Neuronal stem cell (in vitro differentiated cells): ENCODE measurements around the gene CUZD1.

Experiments used
- DNase-seq: peaks from one replicate; pipeline ENCODE4 v3.0.0-alpha.2; 2013; ENCODE audit warnings: low spot score
- H2AFZ ChIP-seq: one replicate; pipeline ENCODE4 v1.6.1; 2013; ENCODE audit warnings: mild to moderate bottlenecking, low read length, inconsistent platforms
- H2AK5ac ChIP-seq: 2 replicates; pipeline ENCODE4 v1.6.1; 2013; ENCODE audit warnings: low read depth, mild to moderate bottlenecking, inconsistent platforms, low read length, moderate library complexity, mixed read lengths
- H2BK120ac ChIP-seq: 2 replicates; pipeline ENCODE4 v1.6.1; 2013; ENCODE audit warnings: low read depth, mild to moderate bottlenecking, inconsistent platforms, low read length, moderate library complexity, mixed read lengths
- H2BK12ac ChIP-seq: one replicate; pipeline ENCODE4 v1.6.1; 2013; ENCODE audit warnings: low read length, inconsistent platforms
- H2BK15ac ChIP-seq: 2 replicates; pipeline ENCODE4 v1.6.1; 2013; ENCODE audit warnings: mild to moderate bottlenecking, low read length, inconsistent platforms, mixed read lengths
- H2BK5ac ChIP-seq: one replicate; pipeline ENCODE4 v1.6.1; 2013; ENCODE audit warnings: inconsistent platforms, mild to moderate bottlenecking, low read length, moderate library complexity
- H3K14ac ChIP-seq: one replicate; pipeline ENCODE4 v1.6.1; 2013; ENCODE audit warnings: low read length, inconsistent platforms
- H3K18ac ChIP-seq: 2 replicates; pipeline ENCODE4 v1.6.1; 2013; ENCODE audit warnings: low read length, inconsistent platforms
- H3K23ac ChIP-seq: 2 replicates; pipeline ENCODE4 v1.6.1; 2013; ENCODE audit warnings: low read depth, mild to moderate bottlenecking, mixed read lengths, low read length, inconsistent platforms; ENCODE audit not compliant: poor library complexity
- H3K27ac ChIP-seq: replicated peaks from 3 replicates; pipeline ENCODE4 v1.5.1; 2013; ENCODE audit warnings: low read length, inconsistent platforms
- H3K27me3 ChIP-seq, 3 experiments: 2 replicates each; pipeline ENCODE4 v1.6.1; 2013; ENCODE audit warnings: low read length in 3 of 3, mild to moderate bottlenecking in 2 of 3, inconsistent platforms in 1 of 3, low read depth in 1 of 3, mixed read lengths in 1 of 3, moderate library complexity in 1 of 3; ENCODE audit not compliant: control insufficient read depth in 3 of 3, insufficient read depth in 3 of 3
- H3K36me3 ChIP-seq, 2 donors: replicated peaks in 1 of 2; 2 replicates each; pipeline ENCODE4 v1.6.1; 2013; ENCODE audit warnings: low read length in 2 of 2; ENCODE audit not compliant: control insufficient read depth in 2 of 2, insufficient read depth in 2 of 2
- H3K4ac ChIP-seq: 2 replicates; pipeline ENCODE4 v1.6.1; 2013; ENCODE audit warnings: inconsistent platforms, mild to moderate bottlenecking, low read length, moderate library complexity
- H3K4me1 ChIP-seq, 2 donors: 1 replicate in 1 of 2; 2 replicates in 1 of 2; pipeline ENCODE4 v1.6.1; 2013; ENCODE audit warnings: low read length in 2 of 2, low read depth in 1 of 2; ENCODE audit not compliant: control insufficient read depth in 2 of 2, insufficient read depth in 1 of 2
- H3K4me2 ChIP-seq: one replicate; pipeline ENCODE4 v1.6.1; 2013; ENCODE audit warnings: mild to moderate bottlenecking, low read length, inconsistent platforms; ENCODE audit not compliant: insufficient read depth, poor library complexity, severe bottlenecking
- H3K4me3 ChIP-seq, 2 donors: 2 replicates each; pipeline ENCODE4 v1.5.1; 2013; ENCODE audit warnings: low read length in 2 of 2, mild to moderate bottlenecking in 2 of 2, inconsistent platforms in 1 of 2, moderate library complexity in 1 of 2
- H3K79me1 ChIP-seq: one replicate; pipeline ENCODE4 v1.6.1; 2013; ENCODE audit warnings: low read depth, mild to moderate bottlenecking, inconsistent platforms, low read length, moderate library complexity
- H3K9ac ChIP-seq: one replicate; pipeline ENCODE4 v1.6.1; 2013; ENCODE audit warnings: mild to moderate bottlenecking, low read depth, low read length, inconsistent platforms; ENCODE audit not compliant: poor library complexity
- H3K9me3 ChIP-seq, 2 donors: replicated peaks in 1 of 2; 2 replicates each; pipeline versions ENCODE3 to v1.6.1; 2013; ENCODE audit warnings: low read length in 2 of 2, mild to moderate bottlenecking in 2 of 2, inconsistent platforms in 1 of 2, low read depth in 1 of 2, mixed read lengths in 1 of 2, moderate library complexity in 1 of 2; ENCODE audit not compliant: control insufficient read depth in 2 of 2, insufficient read depth in 1 of 2
- H4K8ac ChIP-seq: one replicate; pipeline ENCODE4 v1.6.1; 2013; ENCODE audit warnings: low read depth, mild to moderate bottlenecking, inconsistent platforms, low read length, moderate library complexity
- H4K91ac ChIP-seq: one replicate; pipeline ENCODE4 v1.6.1; 2013; ENCODE audit warnings: low read length, low read depth, mild to moderate bottlenecking, inconsistent platforms; ENCODE audit not compliant: poor library complexity
- WGBS, 2 donors: extraction: QIAGEN DNeasy Blood & Tissue Kit; methylation state at CpG; one replicate each; pipeline ENCODE4 v1.1.7; 2013; ENCODE audit warnings: missing lambda C conversion rate in 2 of 2, mixed read lengths in 1 of 2; ENCODE audit not compliant: insufficient read length in 2 of 2, insufficient replicate concordance in 1 of 2; ENCODE audit errors: extremely low coverage in 2 of 2; 5-methylcytosine and 5-hydroxymethylcytosine counted together

Gene CUZD1

DNA sequence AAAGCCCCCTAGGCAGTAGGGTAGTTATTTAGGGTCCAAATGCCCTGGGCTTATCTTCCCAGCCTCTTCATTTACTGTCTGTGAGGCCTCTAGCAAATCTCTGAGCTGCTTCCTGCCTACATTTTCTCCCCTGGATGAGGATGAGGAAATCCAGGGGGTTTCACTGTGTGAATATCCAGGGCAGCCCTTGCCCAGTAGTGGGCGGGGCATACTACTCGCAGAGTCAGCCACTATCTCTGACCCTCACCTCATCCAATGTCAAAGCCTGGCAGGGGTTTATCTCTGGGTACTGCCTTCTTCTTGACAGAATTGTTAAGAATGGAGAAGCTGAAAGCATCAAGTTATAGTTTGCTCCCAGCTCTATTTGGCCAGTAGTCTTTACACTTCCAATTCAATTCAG lies 48.9 kb downstream of the CUZD1 start:
- no peak overlapping the region for H2AK5ac ChIP-seq
- no peak overlapping the region for H2BK15ac ChIP-seq
- no CpG with 5 or more reads among the region's 2 CpGs for WGBS, 2 donors
- H3K4me2 ChIP-seq: no peak overlapping the region
- no peak overlapping the region for H3K4ac ChIP-seq
- no peaks in the 10 kb centered on the region for H3K9me3 ChIP-seq
- H3K4me3 ChIP-seq: no peak overlapping the region
- H3K18ac ChIP-seq: no peak overlapping the region
- no peak overlapping the region for H4K8ac ChIP-seq
- H3K36me3 ChIP-seq: no peaks in the 10 kb centered on the region
- no peak overlapping the region for H2AFZ ChIP-seq
- no peak overlapping the region for H2BK12ac ChIP-seq
- H3K23ac ChIP-seq: no peak overlapping the region
- H4K91ac ChIP-seq: no peak overlapping the region
- no peak overlapping the region for H3K14ac ChIP-seq
- no peak overlapping the region for H3K9ac ChIP-seq
- H3K4me1 ChIP-seq: no peaks in the 10 kb centered on the region
- H3K79me1 ChIP-seq: no peaks in the 10 kb centered on the region
- DNase-seq: no peak
- H2BK120ac ChIP-seq: no peak overlapping the region
- no peak overlapping the region for H3K27ac ChIP-seq
- H2BK5ac ChIP-seq: no peak overlapping the region
- H3K27me3 ChIP-seq: no peaks in the 10 kb centered on the region

DNA sequence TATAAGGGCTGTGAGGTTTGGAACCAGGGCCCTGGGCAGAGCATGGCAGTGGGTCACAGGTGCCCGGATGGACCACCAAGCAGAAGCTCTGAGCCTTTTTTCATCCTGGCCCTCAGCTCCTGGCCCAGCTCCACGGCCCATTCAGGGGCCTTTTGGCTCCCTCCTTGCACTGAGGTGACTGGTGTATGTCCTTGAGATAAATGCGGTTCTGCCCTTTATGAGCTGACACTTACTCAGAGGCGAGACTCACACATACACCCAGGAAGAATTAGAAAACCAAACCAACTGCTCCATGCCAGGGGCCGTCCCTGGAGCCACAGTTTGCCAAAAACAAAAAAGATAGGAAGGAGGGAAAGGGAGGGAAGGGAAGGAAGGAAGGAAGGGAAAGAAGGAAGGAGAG lies 49.7 kb downstream of the CUZD1 start:
- Histone ChIP-seq H3K23ac (no peak overlapping the region), H3K36me3 (no peaks in the 10 kb centered on the region), H3K27me3 (no peaks in the 10 kb centered on the region), H3K14ac (no peak overlapping the region), H3K18ac (no peak overlapping the region), H3K4me1 (no peaks in the 10 kb centered on the region), H2BK15ac (no peak overlapping the region), H4K91ac (no peak overlapping the region), H3K4ac (no peak overlapping the region), H3K9ac (no peak overlapping the region), H2BK120ac (no peak overlapping the region), H2AK5ac (no peak overlapping the region), H3K4me3 (no peak overlapping the region), H3K4me2 (no peak overlapping the region), H4K8ac (no peak overlapping the region), H3K27ac (no peak overlapping the region), H2BK12ac (no peak overlapping the region), H2AFZ (no peak overlapping the region), H2BK5ac (no peak overlapping the region), H3K9me3 (no peaks in the 10 kb centered on the region), H3K79me1 (no peaks in the 10 kb centered on the region)
- no CpG with 5 or more reads among the region's 5 CpGs for WGBS, 2 donors
- no peak for DNase-seq

DNA sequence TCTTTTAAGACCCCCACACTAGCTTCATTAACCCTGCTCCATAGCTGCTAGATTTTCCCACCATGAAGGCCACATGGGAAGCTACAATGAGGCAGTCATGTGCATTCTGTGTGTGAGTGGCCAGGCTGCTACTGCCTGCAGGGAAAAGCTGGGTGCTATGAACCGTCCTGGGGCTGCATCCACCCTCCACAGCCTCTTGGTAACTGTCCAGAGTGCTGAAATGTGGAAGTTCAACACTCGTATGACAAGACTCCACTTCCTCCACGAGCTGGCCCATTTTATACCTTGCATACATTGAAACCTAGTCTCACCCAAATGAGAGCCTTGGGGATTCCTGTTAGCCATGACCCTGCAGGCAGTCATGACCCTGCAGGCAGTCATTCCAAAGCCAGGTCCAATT lies 59.4 kb downstream of the CUZD1 start:
- no CpG with 5 or more reads among the region's 3 CpGs for WGBS, 2 donors
- H2AFZ ChIP-seq: no peak overlapping the region
- H3K18ac ChIP-seq: no peak overlapping the region
- no peak overlapping the region for H2BK120ac ChIP-seq
- no peak overlapping the region for H4K91ac ChIP-seq
- no peak overlapping the region for H2BK12ac ChIP-seq
- no peak overlapping the region for H3K27ac ChIP-seq
- no peaks in the 10 kb centered on the region for H3K36me3 ChIP-seq
- H3K4me3 ChIP-seq: no peak overlapping the region
- no peak overlapping the region for H3K9ac ChIP-seq
- H3K4ac ChIP-seq: no peak overlapping the region
- no peak overlapping the region for H4K8ac ChIP-seq
- H3K4me2 ChIP-seq: no peak overlapping the region
- peak; percentile 62 for DNase-seq
- no peaks in the 10 kb centered on the region for H3K9me3 ChIP-seq
- no peaks in the 10 kb centered on the region for H3K79me1 ChIP-seq
- no peaks in the 10 kb centered on the region for H3K27me3 ChIP-seq
- H3K14ac ChIP-seq: no peak overlapping the region
- no peak overlapping the region for H2BK5ac ChIP-seq
- no peak overlapping the region for H3K23ac ChIP-seq
- H2AK5ac ChIP-seq: no peak overlapping the region
- no peaks in the 10 kb centered on the region for H3K4me1 ChIP-seq
- no peak overlapping the region for H2BK15ac ChIP-seq

DNA sequence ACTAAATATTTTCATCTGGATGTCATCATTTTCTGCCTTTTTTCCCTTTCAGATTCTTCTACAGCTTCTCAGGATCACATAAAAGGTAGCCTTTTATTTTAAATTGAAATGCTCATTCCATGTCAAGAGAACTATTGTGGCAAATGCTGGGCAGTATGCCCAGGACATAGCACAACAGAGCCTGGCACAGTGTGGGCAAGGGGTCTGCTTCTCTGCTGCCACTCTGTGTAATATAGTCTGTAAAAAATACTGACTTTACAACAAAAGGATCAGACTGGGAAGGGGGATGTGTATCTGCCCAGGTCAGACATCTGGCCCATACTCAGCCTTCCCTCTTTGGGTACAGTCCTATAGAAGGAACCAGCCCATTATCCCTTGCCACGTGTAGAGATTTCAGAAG lies 62.7 kb downstream of the CUZD1 start:
- Histone ChIP-seq H2BK120ac (no peak overlapping the region), H3K18ac (no peak overlapping the region), H2AK5ac (no peak overlapping the region), H3K4me3 (no peak overlapping the region), H2BK15ac (no peak overlapping the region), H2BK12ac (no peak overlapping the region), H3K36me3 (no peaks in the 10 kb centered on the region), H3K27me3 (no peaks in the 10 kb centered on the region), H2AFZ (no peak overlapping the region), H4K8ac (no peak overlapping the region), H3K27ac (no peak overlapping the region), H3K9ac (no peak overlapping the region), H3K4me1 (no peaks in the 10 kb centered on the region), H3K4me2 (no peak overlapping the region), H3K14ac (no peak overlapping the region), H2BK5ac (no peak overlapping the region), H4K91ac (no peak overlapping the region), H3K79me1 (no peaks in the 10 kb centered on the region), H3K23ac (no peak overlapping the region), H3K4ac (no peak overlapping the region), H3K9me3 (no peaks in the 10 kb centered on the region)
- DNase-seq: no peak
- no CpG with 5 or more reads among the region's 1 CpG for WGBS, 2 donors
